Vagina (tissue), 2 donors: ENCODE data around the gene GSTP1. TPM values are rescaled to one million over a fixed set of nuclear protein-coding genes. Genes with fewer than 3 reads are reported as not detected.

ENCODE experiments used
- DNase-seq, 2 donors: peaks; one replicate each; pipeline ENCODE4 v3.0.0-alpha.2; 2017; ENCODE audit errors: extremely low spot score in 2 of 2
- H3K27ac ChIP-seq: fragments of 200-600 bp; sonication (generic); one replicate; pipeline ENCODE4 v1.5.1; 2019
- H3K27me3 ChIP-seq: fragments of 200-600 bp; sonication (generic); one replicate; pipeline ENCODE4 v1.5.1; 2019
- H3K36me3 ChIP-seq, 2 donors: fragments of 200-600 bp; sonication (generic); one replicate each; pipeline ENCODE4 v1.5.1; 2017 to 2019
- H3K4me1 ChIP-seq: fragments of 200-600 bp; sonication (generic); one replicate; pipeline ENCODE4 v1.5.1; 2019
- H3K4me3 ChIP-seq, 2 donors: fragments of 200-600 bp; sonication (generic); 1 replicate in 1 of 2; 2 replicates in 1 of 2; pipeline ENCODE4 v1.5.1; 2016 to 2019
- H3K9me3 ChIP-seq: fragments of 200-600 bp; sonication (generic); one replicate; pipeline ENCODE4 v1.5.1; 2019
- CTCF ChIP-seq, 3 experiments: fragments of 450-650 bp in 2 of 3; fragments of 200-600 bp in 1 of 3; sonication (generic) in 1 of 3; IDR thresholded peaks; one replicate each; pipeline ENCODE4 v1.5.1; 2017 to 2019; ENCODE audit warnings: antibody characterized with exemption in 3 of 3, mild to moderate bottlenecking in 2 of 3, moderate library complexity in 2 of 3
- POLR2A ChIP-seq, 2 donors: fragments of 450-650 bp; IDR thresholded peaks; one replicate each; pipeline ENCODE4 v1.6.1; 2017; ENCODE audit warnings: antibody characterized with exemption in 2 of 2, mild to moderate bottlenecking in 2 of 2, moderate library complexity in 2 of 2
- POLR2AphosphoS5 ChIP-seq, 2 donors: sonication (generic); formaldehyde crosslinking; IDR thresholded peaks; one replicate each; pipeline ENCODE4 v1.9.0; 2017; ENCODE audit warnings: antibody characterized with exemption in 2 of 2, mild to moderate bottlenecking in 2 of 2, low read depth in 1 of 2; ENCODE audit not compliant: insufficient read depth in 1 of 2
- intact Hi-C: fragments of 100-400 bp; cut with DNase I; formaldehyde crosslinking; loops from one replicate; pipeline ENCODE4 v1.15.1; 2023
- total RNA-seq: library from RNA; depleted of rRNA; stranded (reverse); fragments of >200 nt; gene quantifications from one replicate; pipeline ENCODE4 v1.2.3, GENCODE V29; 2016

GSTP1 gene
- total RNA-seq, 1 donor from 2014 or later = 2,739 TPM

- no peaks in the 10 kb centered on the region for H3K36me3 ChIP-seq
- no peak overlapping the region for H3K27ac ChIP-seq
- TF ChIP-seq CTCF (IDR thresholded peaks at IDR 0.05) (no peak), POLR2A (IDR thresholded peaks at IDR 0.05) (no peak)
- H3K27me3 ChIP-seq = no peaks in the 10 kb centered on the region
- no peaks in the 10 kb centered on the region for H3K9me3 ChIP-seq
- no peak for DNase-seq
- H3K4me1 ChIP-seq = no peaks in the 10 kb centered on the region
- intact Hi-C loops = no loop called here
- H3K4me3 ChIP-seq = no peak overlapping the region
These were observed 44.1 kb upstream of the GSTP1 start for GRCh38 chr11:67539550-67539949.

GRCh38 chr11:67541198-67541597 is 42.4 kb upstream of the GSTP1 start:
- Histone ChIP-seq H3K9me3 (no peaks in the 10 kb centered on the region), H3K4me1 (no peaks in the 10 kb centered on the region), H3K27me3 (no peaks in the 10 kb centered on the region), H3K36me3 (no peaks in the 10 kb centered on the region), H3K27ac (no peak overlapping the region), H3K4me3 (no peak overlapping the region)
- TF ChIP-seq POLR2AphosphoS5 (IDR thresholded peaks at IDR 0.05; ENCODE audit: insufficient read depth in 1 of 2, low read depth in 1 of 2) (no peak), CTCF (IDR thresholded peaks at IDR 0.05) (no peak), POLR2A (IDR thresholded peaks at IDR 0.05) (no peak)
- no peak for DNase-seq
- intact Hi-C loops = no loop called here

GRCh38 chr11:67542169-67542568 is 41.4 kb upstream of the GSTP1 start:
- Histone ChIP-seq H3K36me3 (no peaks in the 10 kb centered on the region), H3K4me3 (no peak overlapping the region), H3K4me1 (no peaks in the 10 kb centered on the region), H3K27ac (no peak overlapping the region), H3K27me3 (no peaks in the 10 kb centered on the region), H3K9me3 (no peaks in the 10 kb centered on the region)
- TF ChIP-seq CTCF (IDR thresholded peaks at IDR 0.05) = no peak
- no peak for TF ChIP-seq POLR2A (IDR thresholded peaks at IDR 0.05)
- TF ChIP-seq POLR2AphosphoS5 (IDR thresholded peaks at IDR 0.05; ENCODE audit: insufficient read depth in 1 of 2, low read depth in 1 of 2) = no peak
- DNase-seq = no peak
- intact Hi-C loops = no loop called here

- H3K4me1 ChIP-seq = no peaks in the 10 kb centered on the region
- DNase-seq = no peak
- no peak overlapping the region for H3K4me3 ChIP-seq
- no peak overlapping the region for H3K27ac ChIP-seq
- no peaks in the 10 kb centered on the region for H3K27me3 ChIP-seq
- H3K36me3 ChIP-seq = no peaks in the 10 kb centered on the region
- TF ChIP-seq CTCF (IDR thresholded peaks at IDR 0.05) = no peak
- no peak for TF ChIP-seq POLR2AphosphoS5 (IDR thresholded peaks at IDR 0.05; ENCODE audit: insufficient read depth in 1 of 2, low read depth in 1 of 2)
- no peak for TF ChIP-seq POLR2A (IDR thresholded peaks at IDR 0.05)
- no peaks in the 10 kb centered on the region for H3K9me3 ChIP-seq
- intact Hi-C loops = no loop called here
These were observed 40.6 kb upstream of the GSTP1 start for GRCh38 chr11:67542971-67543370.

GRCh38 chr11:67543585-67543984 is 40.0 kb upstream of the GSTP1 start:
- H3K27me3 ChIP-seq = no peaks in the 10 kb centered on the region
- no peaks in the 10 kb centered on the region for H3K4me1 ChIP-seq
- no peak overlapping the region for H3K4me3 ChIP-seq
- no peaks in the 10 kb centered on the region for H3K9me3 ChIP-seq
- no peak for TF ChIP-seq POLR2AphosphoS5 (IDR thresholded peaks at IDR 0.05; ENCODE audit: insufficient read depth in 1 of 2, low read depth in 1 of 2)
- no peak for TF ChIP-seq POLR2A (IDR thresholded peaks at IDR 0.05)
- no peak for TF ChIP-seq CTCF (IDR thresholded peaks at IDR 0.05)
- no peaks in the 10 kb centered on the region for H3K36me3 ChIP-seq
- intact Hi-C loops = no loop called here
- no peak for DNase-seq
- no peak overlapping the region for H3K27ac ChIP-seq
